Measurements from ENCODE around the gene IGHMBP2.
A peak's percentile ranks its signal among the peaks of the same experiment; 100 is the strongest.
"Not testable (repeated sequence)": the region's sequence is repeated elsewhere in the genome, so short reads cannot be mapped to it uniquely, and the experiment has no call there.

Gene IGHMBP2

DNA sequence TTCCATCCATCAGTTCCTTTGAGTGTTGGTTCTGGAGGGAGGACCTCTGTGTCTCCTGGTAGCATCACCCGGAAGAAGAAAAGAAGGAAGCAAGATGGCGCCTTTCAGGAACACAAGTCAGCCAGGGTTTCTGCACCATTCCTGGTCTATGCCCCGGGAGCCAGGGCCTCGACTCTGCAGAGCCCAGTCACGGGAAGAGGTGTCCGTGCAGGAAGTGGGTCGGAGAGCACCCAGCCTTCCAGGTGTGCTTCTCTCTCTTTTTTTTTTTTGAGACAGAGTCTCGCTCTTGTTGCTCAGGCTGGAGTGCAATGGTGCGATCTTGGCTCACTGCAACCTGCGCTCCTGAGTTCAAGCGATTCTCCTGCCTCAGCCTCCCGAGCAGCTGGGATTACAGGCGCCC, 21.3 kb upstream of the IGHMBP2 start:
- in situ Hi-C loops (cut with HindIII; ENCODE audit: low pct_ligation_motif_present, low pct_unique_long_range_greater_than_20kb, low sequenced_read_pairs), result no loop called here
- DNase-seq, result no peak

DNA sequence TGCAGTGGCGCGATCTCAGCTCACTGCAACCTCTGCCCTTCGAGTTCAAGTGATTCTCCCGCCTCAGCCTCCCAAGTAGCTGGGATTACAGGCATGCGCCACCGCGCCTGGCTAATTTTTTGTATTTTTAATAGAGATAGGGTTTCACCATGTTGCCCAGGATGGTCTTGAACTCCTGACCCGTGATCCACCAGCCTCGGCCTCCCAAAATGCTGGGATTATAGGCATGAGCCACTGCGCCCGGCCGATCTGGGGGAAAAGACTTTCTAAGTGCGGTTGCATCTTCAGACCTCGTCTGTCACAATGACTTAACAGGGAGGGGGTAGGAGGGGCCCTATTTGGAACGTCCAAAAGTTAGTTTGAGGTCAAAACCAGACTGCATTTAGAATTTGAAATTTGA, 18.9 kb upstream of the IGHMBP2 start:
- in situ Hi-C loops (cut with HindIII; ENCODE audit: low pct_ligation_motif_present, low pct_unique_long_range_greater_than_20kb, low sequenced_read_pairs); DNase-seq: not testable (repeated sequence)

DNA sequence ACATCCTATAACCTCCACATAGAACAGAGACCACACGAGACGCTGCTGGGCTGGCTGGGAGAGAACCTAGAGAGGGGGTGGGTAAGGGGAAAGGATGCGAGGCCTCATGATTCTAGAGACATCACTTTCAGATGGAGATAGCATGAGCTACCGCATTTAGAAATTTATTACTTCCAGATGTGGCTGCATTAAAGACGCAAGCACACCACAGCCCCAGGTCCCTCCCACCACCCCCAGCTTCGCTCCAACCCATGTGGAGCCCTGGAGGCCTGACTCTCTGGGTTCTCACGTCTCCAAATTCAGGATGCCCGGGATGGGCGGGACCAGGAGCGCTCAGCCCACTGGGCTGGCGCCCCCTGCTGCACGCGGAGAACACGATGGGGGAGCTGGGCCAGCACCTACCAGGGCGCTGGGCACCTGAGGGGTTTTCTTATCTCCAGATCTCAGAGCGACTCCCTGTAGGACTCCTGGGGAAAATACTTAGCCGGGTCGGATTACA, 13.7 kb upstream of the IGHMBP2 start:
- no peak for DNase-seq

DNA sequence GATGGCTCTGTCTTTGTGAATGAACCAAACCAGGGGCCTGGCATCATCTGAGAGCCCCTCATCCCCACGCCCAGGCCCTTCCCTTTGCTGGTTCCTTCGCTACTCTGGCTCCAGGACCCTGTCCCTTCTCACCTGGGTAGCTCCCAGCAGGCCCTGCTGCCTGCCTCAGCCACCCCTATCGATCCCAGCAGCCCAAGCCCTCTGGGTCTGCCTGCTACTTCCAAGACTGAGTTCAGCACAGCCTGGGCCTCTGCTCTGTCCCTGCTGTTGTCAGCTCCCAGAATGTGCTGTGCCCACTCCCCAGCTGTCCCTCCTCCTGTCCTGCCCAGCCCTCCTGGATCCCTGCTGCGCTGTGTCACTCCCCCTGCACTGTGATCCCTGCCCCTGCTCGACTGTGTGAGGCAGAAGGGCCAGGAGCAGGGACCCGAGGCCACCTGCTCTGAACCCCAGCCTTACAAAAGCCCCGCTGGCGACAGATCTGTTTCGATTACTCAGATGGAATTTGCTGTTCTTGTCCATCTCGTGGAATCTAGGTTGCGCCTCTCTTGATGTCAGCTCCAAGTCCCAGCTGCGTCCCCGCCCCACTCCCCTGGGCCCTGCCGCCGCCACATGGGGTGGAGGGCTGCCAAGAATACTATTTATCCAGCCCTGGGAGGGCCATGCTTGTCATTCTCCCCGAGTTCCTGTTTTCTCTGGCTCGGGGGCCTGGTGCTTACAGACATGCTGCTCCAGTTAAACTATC, 13.0 kb upstream of the IGHMBP2 start:
- DNase-seq, result no peak
- in situ Hi-C loops (cut with HindIII; ENCODE audit: low pct_ligation_motif_present, low pct_unique_long_range_greater_than_20kb, low sequenced_read_pairs), result no loop called here

More for the DNA sequence above, 13.7 kb upstream of the IGHMBP2 start:
- in situ Hi-C loops (cut with HindIII; ENCODE audit: low pct_ligation_motif_present, low pct_unique_long_range_greater_than_20kb, low sequenced_read_pairs), result no loop called here

DNA sequence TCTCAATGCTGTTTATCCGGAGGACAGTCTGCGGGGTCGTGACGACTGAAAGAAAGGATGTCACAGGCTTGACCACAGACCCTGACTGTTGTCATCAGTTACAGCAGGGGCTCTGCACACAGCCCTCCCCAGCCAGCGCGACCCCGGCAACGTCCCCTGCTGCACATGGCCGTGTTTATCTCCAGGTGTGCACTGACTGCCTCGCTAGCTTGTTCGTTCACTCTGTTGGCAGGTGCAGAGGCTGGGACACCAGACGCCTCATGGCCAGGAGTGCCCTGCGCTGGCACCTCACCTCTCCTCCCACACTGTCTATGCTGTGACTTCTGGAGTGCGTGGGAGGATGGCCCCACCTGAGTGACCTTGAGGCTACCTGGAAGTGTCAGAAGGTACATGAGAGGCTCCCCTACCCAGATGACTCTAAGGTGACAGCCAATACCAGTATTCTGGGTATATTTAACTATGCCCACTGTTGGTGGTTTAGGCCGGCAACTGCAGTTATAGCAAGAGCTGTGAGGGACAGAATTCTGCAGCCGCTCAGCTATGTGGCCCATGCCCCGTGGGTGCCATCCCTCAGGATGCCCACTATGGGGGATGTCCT, 12.2 kb upstream of the IGHMBP2 start:
- no peak for DNase-seq
- in situ Hi-C loops (cut with HindIII; ENCODE audit: low pct_ligation_motif_present, low pct_unique_long_range_greater_than_20kb, low sequenced_read_pairs), result no loop called here

DNA sequence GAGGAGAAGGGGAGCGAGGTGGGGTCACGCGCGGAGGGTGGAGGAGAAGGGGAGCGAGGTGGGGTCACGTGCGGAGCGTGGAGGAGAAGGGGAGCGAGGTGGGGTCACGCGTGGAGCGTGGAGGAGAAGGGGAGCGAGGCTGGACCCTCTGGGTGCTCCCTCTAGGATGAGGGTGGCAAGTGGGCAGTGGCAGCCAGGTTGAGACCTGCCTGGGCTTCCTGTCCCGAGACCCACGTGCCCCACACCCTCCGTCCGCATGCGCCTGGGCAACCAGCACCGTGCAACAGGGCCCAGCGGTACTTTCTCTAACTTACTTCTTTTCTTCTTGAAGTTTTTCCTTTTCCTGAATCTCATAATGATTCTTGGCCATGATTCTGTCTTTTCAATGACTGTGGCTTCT, 11.1 kb upstream of the IGHMBP2 start:
- in situ Hi-C loops (cut with HindIII; ENCODE audit: low pct_ligation_motif_present, low pct_unique_long_range_greater_than_20kb, low sequenced_read_pairs), result no loop called here
- DNase-seq, result no peak

DNA sequence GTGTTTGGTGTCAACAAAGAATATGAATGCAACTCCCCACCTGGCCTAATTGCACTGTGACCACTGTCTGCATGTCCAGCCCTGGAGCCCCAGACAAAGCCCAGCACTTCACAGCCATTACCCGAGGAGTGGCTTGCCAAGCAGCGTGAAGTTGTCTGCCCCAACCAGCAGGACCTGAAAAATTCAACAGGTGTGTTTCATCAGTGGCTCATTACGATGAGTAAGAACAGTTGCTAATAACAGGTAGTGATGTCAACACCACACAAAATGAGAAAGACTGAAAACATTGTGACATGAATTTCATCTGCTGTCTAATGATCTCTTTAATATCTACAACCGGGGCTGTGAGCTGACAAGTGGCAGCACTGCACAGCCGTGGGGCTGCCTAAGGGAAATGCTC, 10.4 kb upstream of the IGHMBP2 start:
- no peak for DNase-seq
- in situ Hi-C loops (cut with HindIII; ENCODE audit: low pct_ligation_motif_present, low pct_unique_long_range_greater_than_20kb, low sequenced_read_pairs), result no loop called here

DNA sequence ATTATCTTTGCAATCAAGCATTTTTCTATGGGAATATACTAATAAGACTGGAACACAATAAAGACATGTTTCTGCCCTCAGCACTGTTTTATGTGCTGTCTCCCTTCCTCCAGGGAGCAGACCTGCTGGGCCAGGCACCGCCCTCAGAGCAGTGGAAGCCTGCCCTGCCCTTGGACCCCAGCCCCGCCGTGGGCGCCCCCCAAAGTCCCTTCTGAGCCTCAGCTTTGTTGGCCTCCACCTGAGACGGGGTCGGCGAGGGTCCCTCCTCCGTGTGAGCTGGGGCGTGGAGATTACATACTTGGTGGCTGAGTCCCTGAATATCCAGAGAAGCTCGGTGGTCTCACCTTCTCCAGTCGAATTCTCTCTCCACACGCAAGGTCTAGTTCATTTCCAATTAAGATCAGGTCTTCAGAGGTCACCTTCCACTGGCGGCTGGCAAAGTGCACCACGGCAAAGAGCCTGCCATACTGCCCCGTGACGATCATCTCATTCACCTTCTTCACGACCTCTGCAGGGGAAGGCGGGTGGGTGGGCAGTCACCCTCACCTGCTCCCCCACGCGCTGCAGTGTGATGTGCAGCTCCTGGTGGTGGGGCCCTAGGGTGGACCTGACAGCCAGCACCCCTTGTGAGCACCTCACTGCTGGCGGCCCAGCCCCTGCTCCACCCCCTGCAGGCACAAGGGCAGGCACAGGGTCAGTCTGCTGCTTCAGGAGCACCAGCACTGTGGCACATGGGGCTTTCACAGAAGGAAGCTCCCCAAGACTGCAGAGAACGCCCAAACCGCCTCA, 7.3 kb upstream of the IGHMBP2 start:
- no peak for DNase-seq
- in situ Hi-C loops (cut with HindIII; ENCODE audit: low pct_ligation_motif_present, low pct_unique_long_range_greater_than_20kb, low sequenced_read_pairs), result no loop called here

DNA sequence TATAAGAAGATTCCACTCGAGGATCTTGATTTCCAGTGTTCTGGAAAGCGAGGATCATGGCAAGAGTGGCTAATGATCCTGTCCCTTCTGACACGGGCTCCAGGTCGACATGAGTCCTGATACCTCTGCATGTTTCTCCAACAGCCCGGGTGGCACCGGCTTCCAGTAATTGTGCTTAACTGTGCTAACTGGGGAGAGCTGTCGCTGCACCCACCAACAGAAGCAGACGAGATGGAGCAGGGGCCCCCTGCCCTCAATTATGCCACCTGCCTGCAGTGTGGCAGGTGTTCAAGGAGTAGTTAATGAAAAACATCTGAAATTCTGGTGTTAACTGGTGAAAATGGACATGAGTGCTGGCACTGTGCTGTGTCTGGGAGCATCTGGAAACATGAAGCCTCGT, 6.2 kb upstream of the IGHMBP2 start:
- in situ Hi-C loops (cut with HindIII; ENCODE audit: low pct_ligation_motif_present, low pct_unique_long_range_greater_than_20kb, low sequenced_read_pairs), result no loop called here
- no peak for DNase-seq

DNA sequence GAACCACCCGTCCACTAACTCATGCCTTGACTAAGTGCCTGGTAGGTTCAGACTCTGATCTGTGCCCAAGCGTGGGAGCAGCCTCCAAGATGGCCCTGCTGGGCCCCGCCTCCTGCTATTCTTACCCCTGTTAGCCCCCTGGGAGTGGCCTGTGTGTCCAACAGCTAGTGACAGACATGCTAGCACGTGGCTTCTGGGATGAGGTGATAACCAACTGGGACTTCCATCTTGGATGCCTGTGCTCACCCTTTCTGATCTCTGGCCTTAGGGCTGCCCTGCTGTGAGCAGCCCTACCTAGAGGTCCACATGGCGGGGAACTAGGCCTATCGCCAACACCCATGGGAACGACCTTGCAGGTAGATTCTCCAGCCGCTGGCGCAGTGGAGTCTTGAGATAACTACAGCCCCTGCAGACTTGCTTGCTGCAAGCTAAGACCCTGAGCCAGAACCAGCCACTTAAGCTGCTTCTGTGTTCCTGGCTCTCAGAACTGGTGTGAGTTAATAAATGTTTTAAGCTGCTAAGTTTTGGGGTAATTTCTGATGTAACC, 2.8 kb upstream of the IGHMBP2 start:
- no peak for DNase-seq
- in situ Hi-C loops (cut with HindIII; ENCODE audit: low pct_ligation_motif_present, low pct_unique_long_range_greater_than_20kb, low sequenced_read_pairs), result no loop called here

DNA sequence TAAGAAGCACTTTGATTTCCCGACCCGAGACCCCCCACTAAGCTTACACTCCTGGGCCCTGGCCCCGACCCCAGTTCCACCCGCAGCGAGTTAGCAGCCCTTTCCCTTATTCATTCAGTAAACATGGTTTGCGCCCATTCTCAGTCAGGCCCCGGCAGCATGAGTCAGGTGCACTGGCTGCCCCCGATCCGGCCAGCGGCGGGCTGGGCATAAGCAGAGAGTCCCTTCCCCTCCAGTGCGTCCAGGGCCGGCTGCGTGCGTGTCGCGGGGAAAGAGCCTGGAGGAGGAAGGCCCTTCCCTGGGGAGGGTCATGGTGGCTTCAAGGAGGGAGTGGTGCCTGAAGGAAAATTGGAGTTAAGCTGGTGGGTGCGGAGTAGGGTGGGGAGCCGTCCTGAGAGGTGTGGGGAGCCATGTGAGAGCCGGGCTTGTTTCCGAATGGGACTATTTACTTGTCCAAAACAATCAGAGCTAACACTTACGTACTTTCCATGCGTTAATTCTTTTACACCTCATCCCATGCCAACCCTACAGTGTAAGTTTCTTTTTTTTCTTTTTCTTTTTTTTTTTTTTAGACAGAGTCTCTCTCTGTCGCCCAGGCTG, 657 bp downstream of the IGHMBP2 start:
- peak; percentile 28 for DNase-seq

DNA sequence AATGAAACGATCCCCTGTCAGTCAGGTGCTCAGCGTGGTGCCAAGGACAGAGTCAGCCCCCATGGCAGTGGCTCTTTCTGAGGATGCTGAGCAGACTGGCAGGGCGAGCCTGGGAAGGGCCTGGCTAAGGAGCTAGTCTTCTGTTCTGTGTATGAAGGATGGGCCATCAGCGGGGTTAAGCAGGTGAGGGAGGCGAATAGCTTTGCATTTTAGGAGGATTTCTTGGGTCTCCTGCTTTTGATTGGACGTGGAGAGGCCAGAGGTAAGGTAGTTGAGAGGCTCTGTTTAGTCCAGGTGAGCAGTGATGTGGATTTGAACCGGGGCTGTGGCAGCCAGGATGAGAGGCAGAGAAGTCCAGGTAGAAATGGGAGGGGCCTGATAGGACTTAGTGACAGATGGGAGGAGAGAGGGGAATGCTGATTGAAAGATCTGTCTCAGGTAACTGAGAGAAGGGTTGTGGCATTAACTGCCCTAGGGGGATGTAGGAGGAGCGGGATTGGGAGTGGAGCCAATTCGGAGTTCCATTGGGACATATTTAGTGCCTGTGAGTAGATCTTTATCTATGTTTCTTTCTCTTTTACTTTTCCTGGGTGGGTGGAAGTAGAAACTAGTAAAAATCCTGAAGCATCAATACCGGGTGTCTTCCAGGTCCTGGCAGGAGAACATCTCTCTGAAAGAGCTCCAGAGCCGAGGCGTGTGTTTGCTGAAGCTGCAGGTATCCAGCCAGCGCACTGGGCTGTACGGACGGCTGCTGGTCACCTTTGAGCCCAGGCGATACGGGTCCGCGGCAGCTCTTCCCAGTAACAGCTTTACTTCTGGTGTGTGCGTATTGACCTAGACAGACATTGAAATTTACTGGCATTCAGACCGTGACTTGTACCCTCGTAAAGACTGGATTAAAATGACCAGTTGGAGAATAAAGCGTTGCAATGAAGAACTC, 2.0 kb downstream of the IGHMBP2 start:
- no peak for DNase-seq
- in situ Hi-C loops (cut with HindIII; ENCODE audit: low pct_ligation_motif_present, low pct_unique_long_range_greater_than_20kb, low sequenced_read_pairs), result no loop called here

More for the DNA sequence above, 657 bp downstream of the IGHMBP2 start:
- in situ Hi-C loops (cut with HindIII; ENCODE audit: low pct_ligation_motif_present, low pct_unique_long_range_greater_than_20kb, low sequenced_read_pairs), result no loop called here

DNA sequence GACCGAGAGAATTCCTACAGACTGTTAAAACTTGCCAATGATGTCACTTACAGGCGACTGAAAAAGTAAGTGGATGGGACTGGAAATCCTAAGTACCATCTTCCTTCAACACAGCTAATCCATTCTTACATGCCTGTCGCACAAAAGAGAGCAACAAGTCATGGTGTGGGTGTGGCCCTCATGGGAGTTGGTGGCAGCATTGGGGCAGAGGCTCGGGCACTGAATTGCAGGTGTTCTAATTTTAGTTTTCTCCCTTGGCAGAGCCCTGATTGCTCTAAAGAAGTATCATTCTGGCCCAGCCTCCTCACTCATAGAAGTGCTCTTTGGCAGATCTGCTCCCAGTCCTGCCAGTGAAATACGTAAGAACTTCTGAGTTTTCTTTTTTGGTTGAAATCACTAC, 4.6 kb downstream of the IGHMBP2 start:
- in situ Hi-C loops (cut with HindIII; ENCODE audit: low pct_ligation_motif_present, low pct_unique_long_range_greater_than_20kb, low sequenced_read_pairs), result no loop called here
- DNase-seq, result no peak

DNA sequence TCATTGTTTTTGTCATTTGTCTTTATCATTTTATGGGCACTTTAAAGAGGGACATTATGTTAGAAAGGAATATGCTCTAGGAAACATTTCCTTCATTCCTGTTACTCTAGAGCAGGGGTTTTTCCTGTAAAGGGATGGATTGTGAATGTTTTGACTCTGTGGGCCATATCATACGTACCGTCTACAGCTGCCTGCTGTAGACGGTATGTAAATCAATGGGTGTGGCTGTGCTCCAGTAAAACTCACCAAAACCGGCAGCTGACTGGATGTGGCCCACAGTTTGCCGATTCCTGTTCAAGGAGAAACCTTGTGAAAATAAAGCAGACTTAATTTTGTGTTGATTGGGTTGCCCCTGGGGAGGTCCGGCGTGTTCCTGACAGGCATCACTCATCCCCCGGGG, 7.3 kb downstream of the IGHMBP2 start:
- no peak for DNase-seq
- in situ Hi-C loops (cut with HindIII; ENCODE audit: low pct_ligation_motif_present, low pct_unique_long_range_greater_than_20kb, low sequenced_read_pairs), result no loop called here

DNA sequence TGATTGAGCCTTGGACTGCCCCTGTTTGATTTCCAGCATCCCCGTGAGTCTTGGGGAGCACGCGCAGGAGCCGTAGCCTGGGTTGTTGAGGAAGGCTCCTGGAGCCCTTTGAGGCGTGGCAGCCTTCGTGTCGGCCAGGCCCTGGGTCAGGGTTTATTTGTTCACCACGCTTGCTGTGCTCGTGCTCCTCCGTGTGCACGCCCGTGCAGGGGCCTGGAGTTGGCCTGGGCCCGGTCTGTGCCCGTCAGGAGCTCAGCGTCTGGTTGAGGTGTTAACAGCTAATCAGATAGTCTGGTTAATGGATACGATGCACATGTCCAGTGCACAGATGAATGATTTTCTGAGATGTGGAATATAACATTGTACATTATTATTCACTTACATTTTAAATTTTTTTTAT, 8.0 kb downstream of the IGHMBP2 start:
- DNase-seq, result no peak
- in situ Hi-C loops (cut with HindIII; ENCODE audit: low pct_ligation_motif_present, low pct_unique_long_range_greater_than_20kb, low sequenced_read_pairs), result no loop called here

DNA sequence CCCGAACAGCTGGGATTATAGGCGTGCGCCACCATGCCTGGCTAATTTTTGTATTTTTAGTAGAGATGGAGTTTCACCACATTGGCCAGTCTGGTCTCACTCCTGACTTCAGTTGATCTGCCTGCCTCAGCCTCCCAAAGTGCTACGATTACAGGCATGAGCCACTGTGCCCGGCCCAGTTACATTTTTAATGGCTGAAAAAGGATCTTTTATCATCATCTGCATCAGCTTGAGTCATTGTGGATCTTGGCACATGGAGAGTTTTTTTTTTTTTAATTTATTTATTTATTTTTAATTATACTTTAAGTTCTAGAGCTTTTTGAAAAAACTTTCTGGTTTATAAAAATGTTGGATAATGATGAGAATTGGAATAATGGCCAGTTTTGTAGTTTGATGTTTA, 8.6 kb downstream of the IGHMBP2 start:
- DNase-seq, result no peak
- in situ Hi-C loops (cut with HindIII; ENCODE audit: low pct_ligation_motif_present, low pct_unique_long_range_greater_than_20kb, low sequenced_read_pairs), result no loop called here

DNA sequence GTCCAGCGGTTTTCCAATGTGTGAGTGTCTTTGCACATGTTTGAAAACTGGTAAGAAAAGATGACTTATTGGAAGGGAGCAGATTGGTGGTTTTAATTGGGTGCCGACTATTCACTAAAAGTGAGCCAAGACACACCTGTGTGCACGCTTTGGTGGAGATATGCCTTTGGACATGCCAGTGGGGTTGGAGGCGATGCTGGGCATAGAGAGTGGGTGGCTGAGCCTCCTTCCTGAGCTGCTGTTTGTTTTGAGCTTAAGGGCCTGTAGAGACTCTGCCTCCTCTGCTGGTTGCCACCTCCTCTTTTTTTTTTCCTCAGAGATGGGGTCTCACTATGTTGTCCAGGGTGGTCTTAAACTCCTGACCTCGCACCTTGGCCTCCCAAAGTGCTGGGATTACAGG, 9.5 kb downstream of the IGHMBP2 start:
- in situ Hi-C loops (cut with HindIII; ENCODE audit: low pct_ligation_motif_present, low pct_unique_long_range_greater_than_20kb, low sequenced_read_pairs), result no loop called here
- DNase-seq, result no peak

DNA sequence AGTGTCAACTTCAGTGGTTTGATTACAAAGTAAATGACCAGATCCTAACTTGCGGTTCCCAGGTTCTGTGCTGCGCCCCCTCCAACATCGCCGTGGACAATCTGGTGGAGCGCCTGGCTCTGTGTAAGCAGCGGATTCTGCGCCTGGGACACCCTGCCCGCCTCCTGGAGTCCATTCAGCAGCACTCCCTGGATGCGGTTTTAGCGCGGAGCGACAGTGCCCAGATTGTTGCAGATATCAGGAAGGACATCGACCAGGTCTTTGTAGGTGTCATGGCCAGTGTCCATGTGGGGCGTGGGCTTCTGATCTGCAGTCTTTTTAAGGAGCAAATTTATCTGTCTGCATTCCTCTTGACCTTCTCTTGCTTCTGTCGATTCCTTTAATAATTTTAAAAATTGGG, 11.1 kb downstream of the IGHMBP2 start:
- DNase-seq, result no peak
- in situ Hi-C loops (cut with HindIII; ENCODE audit: low pct_ligation_motif_present, low pct_unique_long_range_greater_than_20kb, low sequenced_read_pairs), result no loop called here

All from ACHN (cell line).